GM23338 (cell line): ENCODE measurements around the gene RBM45. TPM values are rescaled to one million over a fixed set of nuclear protein-coding genes. Genes with fewer than 3 reads are reported as not detected.

Source experiments
- ATAC-seq: fragments of 200-7000 bp; cut with Tn5 transposase; 3 replicates; pipeline ENCODE4 v1.9.1; 2020
- DNase-seq: peaks from one replicate; pipeline ENCODE4 v3.0.0-alpha.2; 2015; ENCODE audit warnings: low spot score
- H2AFZ ChIP-seq: fragments of 200-600 bp; sonication (generic); 2 replicates; pipeline ENCODE4 v1.8.0; 2016; ENCODE audit warnings: antibody characterized with exemption, mild to moderate bottlenecking, moderate library complexity
- H3F3A ChIP-seq: fragments of 200-600 bp; sonication (generic); replicated peaks from 2 replicates; pipeline ENCODE4 v1.8.0; 2017; ENCODE audit warnings: antibody characterized with exemption, mixed run types, low read depth
- H3K27ac ChIP-seq: fragments of 200-600 bp; sonication (generic); 2 replicates; pipeline ENCODE4 v1.6.1; 2016; ENCODE audit warnings: low read depth
- H3K27me3 ChIP-seq: fragments of 200-600 bp; sonication (generic); 2 replicates; pipeline ENCODE4 v1.8.0; 2016; ENCODE audit warnings: mild to moderate bottlenecking, mixed run types, moderate library complexity; ENCODE audit not compliant: insufficient read depth
- H3K36me3 ChIP-seq: fragments of 200-600 bp; sonication (generic); 2 replicates; pipeline ENCODE4 v1.8.0; 2016; ENCODE audit warnings: mild to moderate bottlenecking; ENCODE audit not compliant: insufficient read depth
- H3K4me1 ChIP-seq: fragments of 200-600 bp; sonication (generic); 2 replicates; pipeline ENCODE4 v1.8.0; 2016; ENCODE audit warnings: mild to moderate bottlenecking, moderate library complexity; ENCODE audit not compliant: insufficient read depth
- H3K4me2 ChIP-seq: fragments of 200-600 bp; sonication (generic); 2 replicates; pipeline ENCODE4 v1.7.1; 2017; ENCODE audit warnings: mixed run types
- H3K4me3 ChIP-seq: fragments of 200-600 bp; sonication (generic); 2 replicates; pipeline ENCODE4 v1.6.1; 2016; ENCODE audit warnings: mixed run types
- H3K79me2 ChIP-seq: fragments of 200-600 bp; sonication (generic); replicated peaks from 2 replicates; pipeline ENCODE4 v1.8.0; 2017; ENCODE audit warnings: mild to moderate bottlenecking; ENCODE audit not compliant: insufficient read depth
- H3K9me2 ChIP-seq: fragments of 200-600 bp; sonication (generic); 2 replicates; pipeline ENCODE4 v1.8.0; 2017; ENCODE audit not compliant: insufficient read depth
- H4K20me1 ChIP-seq: fragments of 200-600 bp; sonication (generic); replicated peaks from 2 replicates; pipeline ENCODE4 v1.8.0; 2017; ENCODE audit warnings: mild to moderate bottlenecking; ENCODE audit not compliant: insufficient read depth
- H3K27ac Mint-ChIP-seq: 2 replicates; pipeline ENCODE4 v1.8.0; 2020; ENCODE audit warnings: inconsistent platforms, mild to moderate bottlenecking, moderate library complexity, mixed read lengths
- H3K27me3 Mint-ChIP-seq: 3 replicates; pipeline ENCODE4 v1.8.0; 2022; ENCODE audit warnings: low read depth, mild to moderate bottlenecking, moderate library complexity, mixed read lengths, inconsistent platforms; ENCODE audit not compliant: insufficient read depth, poor library complexity
- H3K36me3 Mint-ChIP-seq: 3 replicates; pipeline ENCODE4 v1.8.0; 2021; ENCODE audit warnings: low read depth, mild to moderate bottlenecking, inconsistent platforms, moderate library complexity, mixed read lengths
- H3K4me1 Mint-ChIP-seq: 3 replicates; pipeline ENCODE4 v1.8.0; 2020; ENCODE audit warnings: mild to moderate bottlenecking, inconsistent platforms, mixed read lengths
- H3K4me3 Mint-ChIP-seq: 3 replicates; pipeline ENCODE4 v1.8.0; 2021; ENCODE audit warnings: moderate library complexity, mild to moderate bottlenecking, inconsistent platforms, mixed read lengths
- H3K9me3 Mint-ChIP-seq: 3 replicates; pipeline ENCODE4 v1.8.0; 2020; ENCODE audit warnings: moderate library complexity, mild to moderate bottlenecking, inconsistent platforms, mixed read lengths
- CTCF ChIP-seq, 2 experiments: fragments of 200-600 bp in 1 of 2; sonication (generic) in 1 of 2; conservative IDR thresholded peaks; 2 replicates each; pipeline versions ENCODE4 v1.5.1 to v1.6.1; 2016 to 2017; ENCODE audit warnings: antibody characterized with exemption in 2 of 2, low read depth in 2 of 2, mild to moderate bottlenecking in 2 of 2, moderate library complexity in 1 of 2
- ETS1 ChIP-seq: IDR thresholded peaks from 2 replicates; pipeline ENCODE4 v1.6.1; 2016; ENCODE audit warnings: antibody characterized with exemption
- EZH2 ChIP-seq: fragments of 200-600 bp; sonication (generic); IDR thresholded peaks from one replicate; pipeline ENCODE4 v1.8.0; 2017; ENCODE audit warnings: antibody characterized with exemption, mild to moderate bottlenecking, low read depth; ENCODE audit not compliant: unreplicated experiment
- EZH2phosphoT487 ChIP-seq: fragments of 200-600 bp; sonication (generic); IDR thresholded peaks from one replicate; pipeline ENCODE4 v1.8.1; 2018; ENCODE audit warnings: antibody characterized with exemption; ENCODE audit not compliant: unreplicated experiment
- JUNB ChIP-seq: IDR thresholded peaks from one replicate; pipeline ENCODE4 v1.6.1; 2016; ENCODE audit warnings: antibody characterized with exemption; ENCODE audit not compliant: unreplicated experiment
- POLR2AphosphoS5 ChIP-seq: IDR thresholded peaks from 2 replicates; pipeline ENCODE4 v1.6.1; 2016; ENCODE audit warnings: antibody characterized with exemption, low read depth
- REST ChIP-seq: IDR thresholded peaks from one replicate; pipeline ENCODE4 v1.6.1; 2018; ENCODE audit warnings: antibody characterized with exemption; ENCODE audit not compliant: unreplicated experiment
- ZNF114 ChIP-seq: fragments of 250-450 bp; sonication (Bioruptor Pico); IDR thresholded peaks from 2 replicates; pipeline ENCODE4 v1.5.0; 2020; ENCODE audit warnings: mild to moderate bottlenecking, moderate library complexity
- ZNF331 ChIP-seq: fragments of 250-450 bp; sonication (Bioruptor Pico); IDR thresholded peaks from 2 replicates; pipeline ENCODE4 v1.5.0; 2020; ENCODE audit warnings: low read depth, mild to moderate bottlenecking, moderate library complexity
- ZNF462 ChIP-seq: fragments of 250-450 bp; sonication (Bioruptor Pico); IDR thresholded peaks from 2 replicates; pipeline ENCODE4 v1.5.0; 2020; ENCODE audit warnings: mild to moderate bottlenecking, moderate library complexity
- polyA plus RNA-seq: library from polyadenylated mRNA; unstranded; fragments of >200 nt; fragmentation: Nextera tagmentation; extraction: Ambion mirVana; gene quantifications from 2 replicates; pipeline ENCODE4 v1.2.1, GENCODE V29; 2016
- total RNA-seq: library from RNA; depleted of rRNA; stranded (reverse); fragments of >200 nt; shearing (Covaris generic); gene quantifications from 2 replicates; pipeline ENCODE4 v1.2.3, GENCODE V29; 2014

Gene RBM45
- total and polyA plus RNA-seq, 2 experiments from 2014 or later, result 15.8 to 17.1 TPM

DNA sequence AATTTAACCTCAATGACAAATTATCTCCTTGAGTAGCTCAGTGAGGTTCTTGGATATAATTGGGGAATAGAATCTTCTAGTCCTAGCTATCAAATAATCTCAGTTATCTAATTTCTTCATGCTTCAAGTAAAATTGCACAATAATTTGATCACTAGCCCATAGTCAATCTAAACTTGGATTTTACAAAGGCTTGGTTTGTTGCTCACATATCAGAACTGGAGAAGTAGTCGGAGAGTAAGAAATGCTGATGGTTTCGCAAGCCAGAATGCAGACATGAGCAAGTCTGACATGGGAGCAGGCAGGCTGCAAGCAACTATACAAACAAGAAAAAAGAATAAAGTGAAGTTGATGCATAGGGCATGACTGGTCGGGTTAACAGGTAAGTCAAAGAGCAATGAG is 28.0 kb upstream of the RBM45 start:
- Mint-ChIP-seq H3K27ac (no peak overlapping the region), H3K36me3 (no peaks in the 10 kb centered on the region), H3K4me3 (no peak overlapping the region), H3K9me3 (no peaks in the 10 kb centered on the region; the same call in 2 of the 3 replicates), H3K4me1 (peaks cover 6% of the 10 kb centered on the region), H3K27me3 (no peaks in the 10 kb centered on the region)
- Histone ChIP-seq H3K4me2 (no peak overlapping the region), H3K79me2 (no peaks in the 10 kb centered on the region), H3K9me2 (no peaks in the 10 kb centered on the region), H2AFZ (no peak overlapping the region), H3K27me3 (no peaks in the 10 kb centered on the region), H3F3A (no peaks in the 10 kb centered on the region), H3K4me1 (peaks cover 12% of the 10 kb centered on the region), H3K36me3 (no peaks in the 10 kb centered on the region), H3K27ac (no peak overlapping the region), H4K20me1 (no peaks in the 10 kb centered on the region), H3K4me3 (no peak overlapping the region)
- ATAC-seq (no peak), DNase-seq (no peak)
- TF ChIP-seq POLR2AphosphoS5 (no peak), EZH2 (no peak), REST (no peak), EZH2phosphoT487 (no peak), CTCF (conservative IDR thresholded peaks at IDR 0.05; ENCODE audit: low read depth in 2 of 2) (no peak), ETS1 (no peak), ZNF114 (CRISPR knock-in tag) (no peak)

DNA sequence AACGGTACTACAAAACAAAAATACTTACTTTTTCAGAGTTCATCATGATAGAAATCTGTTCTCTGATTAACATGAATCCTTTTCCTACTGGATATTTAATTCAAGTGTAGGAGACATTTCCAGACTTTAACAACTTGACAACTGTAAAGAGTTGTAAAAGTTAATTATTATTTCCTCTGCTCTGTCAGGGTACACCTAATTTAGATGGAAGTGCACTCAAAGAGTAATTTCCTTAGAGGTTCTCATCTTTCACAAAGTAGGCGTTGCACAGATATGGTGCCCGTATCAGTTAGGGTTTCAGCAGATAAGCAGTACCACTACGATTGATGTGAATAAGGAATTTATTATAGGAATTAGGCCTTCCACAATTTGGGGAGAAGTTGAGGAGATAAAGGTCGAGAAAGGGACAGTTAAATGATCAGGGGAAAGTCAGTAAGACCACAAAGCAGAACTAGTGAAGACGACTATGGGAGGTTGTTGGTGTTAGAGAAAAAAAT is 23.4 kb upstream of the RBM45 start:
- Histone ChIP-seq H3K4me2 (no peak overlapping the region), H3K27ac (no peak overlapping the region), H3K4me3 (no peak overlapping the region), H3K36me3 (no peaks in the 10 kb centered on the region), H3K79me2 (no peaks in the 10 kb centered on the region), H3K27me3 (no peaks in the 10 kb centered on the region), H2AFZ (no peak overlapping the region), H4K20me1 (no peaks in the 10 kb centered on the region), H3F3A (no peaks in the 10 kb centered on the region), H3K4me1 (no peaks in the 10 kb centered on the region), H3K9me2 (no peaks in the 10 kb centered on the region)
- Mint-ChIP-seq H3K36me3 (no peaks in the 10 kb centered on the region), H3K27ac (no peak overlapping the region), H3K27me3 (no peaks in the 10 kb centered on the region), H3K4me1 (no peaks in the 10 kb centered on the region; the same call in 2 of the 3 replicates), H3K4me3 (no peak overlapping the region), H3K9me3 (no peaks in the 10 kb centered on the region)
- no peak for DNase-seq
- no peak for ATAC-seq
- TF ChIP-seq EZH2 (no peak), ZNF331 (CRISPR knock-in tag) (no peak), ZNF462 (no peak), JUNB (no peak)
